SJSA1 (cell line): ENCODE measurements around the gene CNOT11. TPM values are rescaled to one million over a fixed set of nuclear protein-coding genes. Genes with fewer than 3 reads are reported as not detected.

ENCODE experiments used
- DNase-seq, 2 experiments: peaks; one replicate each; pipeline ENCODE4 v3.0.0-alpha.2; 2015 to 2020; ENCODE audit warnings: low spot score in 2 of 2, low read depth in 1 of 2
- H3K27ac ChIP-seq: fragments of 250-450 bp; sonication (Bioruptor Pico); 2 replicates; pipeline ENCODE4 v1.5.1; 2020; ENCODE audit warnings: mild to moderate bottlenecking, moderate library complexity
- H3K27me3 ChIP-seq: fragments of 250-450 bp; sonication (Bioruptor Pico); replicated peaks from 2 replicates; pipeline ENCODE4 v1.5.1; 2020; ENCODE audit warnings: mild to moderate bottlenecking, moderate library complexity
- H3K36me3 ChIP-seq: fragments of 250-450 bp; sonication (Bioruptor Pico); 2 replicates; pipeline ENCODE4 v1.5.1; 2020; ENCODE audit warnings: mild to moderate bottlenecking
- H3K4me1 ChIP-seq: fragments of 250-450 bp; sonication (Bioruptor Pico); replicated peaks from 2 replicates; pipeline ENCODE4 v1.6.1; 2021; ENCODE audit warnings: mild to moderate bottlenecking
- H3K4me3 ChIP-seq: fragments of 250-450 bp; sonication (Bioruptor Pico); 2 replicates; pipeline ENCODE4 v1.5.1; 2020; ENCODE audit warnings: mild to moderate bottlenecking
- H3K9me3 ChIP-seq: fragments of 250-450 bp; sonication (Bioruptor Pico); replicated peaks from 2 replicates; pipeline ENCODE4 v1.5.1; 2020; ENCODE audit warnings: mild to moderate bottlenecking
- total RNA-seq: library from RNA; depleted of rRNA; stranded (reverse); fragments of >200 nt; shearing (Covaris generic); gene quantifications from 2 replicates; pipeline ENCODE4 v1.2.3, GENCODE V29; 2014

CNOT11 gene
- total RNA-seq, 1 experiment from 2014 or later, result 59.8 TPM

- Histone ChIP-seq H3K27ac (0 out of 2 replicates have a peak overlapping the region, but pooled peaks have one; percentile 84), H3K27me3 (no peaks in the 10 kb centered on the region), H3K4me3 (peak overlapping the region; percentile 88), H3K4me1 (peaks cover 13% of the 10 kb centered on the region), H3K36me3 (peaks cover 27% of the 10 kb centered on the region), H3K9me3 (no peaks in the 10 kb centered on the region)
- peak in 1 of 2 experiments; percentile 15 for DNase-seq
Observed at GRCh38 chr2:101253703-101254450, 1.2 kb downstream of the CNOT11 start.

- no peaks in the 10 kb centered on the region for H3K27me3 ChIP-seq
- H3K4me1 ChIP-seq, result peaks cover 13% of the 10 kb centered on the region
- no peak overlapping the region for H3K27ac ChIP-seq
- no peak for DNase-seq
- H3K36me3 ChIP-seq, result peaks cover 33% of the 10 kb centered on the region
- H3K4me3 ChIP-seq, result no peak overlapping the region
- no peaks in the 10 kb centered on the region for H3K9me3 ChIP-seq
Observed at GRCh38 chr2:101255501-101255900, 2.8 kb downstream of the CNOT11 start.

GRCh38 chr2:101256316-101256715 lies 3.6 kb downstream of the CNOT11 start:
- H3K4me1 ChIP-seq, result peaks cover 13% of the 10 kb centered on the region
- peaks cover 33% of the 10 kb centered on the region for H3K36me3 ChIP-seq
- no peak for DNase-seq
- no peak overlapping the region for H3K27ac ChIP-seq
- no peaks in the 10 kb centered on the region for H3K27me3 ChIP-seq
- no peak overlapping the region for H3K4me3 ChIP-seq
- no peaks in the 10 kb centered on the region for H3K9me3 ChIP-seq

- Histone ChIP-seq H3K4me3 (no peak overlapping the region), H3K27ac (no peak overlapping the region), H3K9me3 (no peaks in the 10 kb centered on the region), H3K4me1 (peaks cover 6% of the 10 kb centered on the region), H3K27me3 (no peaks in the 10 kb centered on the region), H3K36me3 (peaks cover 42% of the 10 kb centered on the region)
- DNase-seq, result no peak
Observed at GRCh38 chr2:101258804-101259203, 6.1 kb downstream of the CNOT11 start.

GRCh38 chr2:101262142-101262541 lies 9.5 kb downstream of the CNOT11 start:
- DNase-seq, result no peak

GRCh38 chr2:101263377-101263800 lies 10.7 kb downstream of the CNOT11 start:
- Histone ChIP-seq H3K4me3 (no peak overlapping the region), H3K36me3 (peaks cover 65% of the 10 kb centered on the region), H3K9me3 (no peaks in the 10 kb centered on the region), H3K4me1 (no peaks in the 10 kb centered on the region), H3K27ac (no peak overlapping the region), H3K27me3 (no peaks in the 10 kb centered on the region)
- DNase-seq, result no peak

More at GRCh38 chr2:101262142-101262541, 9.5 kb downstream of the CNOT11 start:
- Histone ChIP-seq H3K27me3 (no peaks in the 10 kb centered on the region), H3K9me3 (no peaks in the 10 kb centered on the region), H3K27ac (no peak overlapping the region), H3K36me3 (peaks cover 62% of the 10 kb centered on the region), H3K4me3 (no peak overlapping the region), H3K4me1 (no peaks in the 10 kb centered on the region)

DNA sequence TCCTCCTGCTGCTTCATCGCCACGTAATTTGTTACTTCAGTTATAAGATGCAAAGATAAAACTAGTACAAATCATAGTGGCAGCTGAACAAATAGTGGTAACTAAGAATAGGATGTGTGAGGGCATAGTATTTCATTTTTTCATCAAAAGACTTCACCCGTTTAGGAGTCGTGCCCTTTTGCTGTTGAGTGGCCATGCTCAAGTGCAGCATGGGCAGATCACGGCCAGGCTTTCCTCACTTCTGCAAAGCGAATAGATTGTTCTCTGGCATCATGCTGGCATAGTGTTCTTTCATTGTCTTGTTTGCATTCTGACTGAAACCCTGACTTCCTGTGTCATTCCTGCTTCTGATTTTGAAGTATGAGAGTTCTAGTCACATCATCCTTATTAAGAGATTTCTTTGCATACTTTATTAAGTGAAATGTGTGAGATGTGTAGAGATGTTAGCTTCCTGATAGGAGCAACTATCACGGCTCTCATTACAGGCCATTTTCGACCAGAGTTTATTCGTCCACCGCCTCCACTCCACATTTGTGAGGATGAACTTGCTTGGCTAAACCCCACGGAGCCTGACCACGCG lies 11.8 kb downstream of the CNOT11 start:
- Histone ChIP-seq H3K9me3 (no peaks in the 10 kb centered on the region), H3K4me3 (no peak overlapping the region), H3K27me3 (no peaks in the 10 kb centered on the region), H3K36me3 (peaks cover 66% of the 10 kb centered on the region), H3K4me1 (no peaks in the 10 kb centered on the region), H3K27ac (no peak overlapping the region)
- no peak for DNase-seq

GRCh38 chr2:101265893-101266499 lies 13.3 kb downstream of the CNOT11 start:
- Histone ChIP-seq H3K4me1 (no peaks in the 10 kb centered on the region), H3K27me3 (no peaks in the 10 kb centered on the region), H3K9me3 (no peaks in the 10 kb centered on the region), H3K36me3 (peaks cover 81% of the 10 kb centered on the region), H3K27ac (no peak overlapping the region), H3K4me3 (no peak overlapping the region)
- DNase-seq, result no peak

DNA sequence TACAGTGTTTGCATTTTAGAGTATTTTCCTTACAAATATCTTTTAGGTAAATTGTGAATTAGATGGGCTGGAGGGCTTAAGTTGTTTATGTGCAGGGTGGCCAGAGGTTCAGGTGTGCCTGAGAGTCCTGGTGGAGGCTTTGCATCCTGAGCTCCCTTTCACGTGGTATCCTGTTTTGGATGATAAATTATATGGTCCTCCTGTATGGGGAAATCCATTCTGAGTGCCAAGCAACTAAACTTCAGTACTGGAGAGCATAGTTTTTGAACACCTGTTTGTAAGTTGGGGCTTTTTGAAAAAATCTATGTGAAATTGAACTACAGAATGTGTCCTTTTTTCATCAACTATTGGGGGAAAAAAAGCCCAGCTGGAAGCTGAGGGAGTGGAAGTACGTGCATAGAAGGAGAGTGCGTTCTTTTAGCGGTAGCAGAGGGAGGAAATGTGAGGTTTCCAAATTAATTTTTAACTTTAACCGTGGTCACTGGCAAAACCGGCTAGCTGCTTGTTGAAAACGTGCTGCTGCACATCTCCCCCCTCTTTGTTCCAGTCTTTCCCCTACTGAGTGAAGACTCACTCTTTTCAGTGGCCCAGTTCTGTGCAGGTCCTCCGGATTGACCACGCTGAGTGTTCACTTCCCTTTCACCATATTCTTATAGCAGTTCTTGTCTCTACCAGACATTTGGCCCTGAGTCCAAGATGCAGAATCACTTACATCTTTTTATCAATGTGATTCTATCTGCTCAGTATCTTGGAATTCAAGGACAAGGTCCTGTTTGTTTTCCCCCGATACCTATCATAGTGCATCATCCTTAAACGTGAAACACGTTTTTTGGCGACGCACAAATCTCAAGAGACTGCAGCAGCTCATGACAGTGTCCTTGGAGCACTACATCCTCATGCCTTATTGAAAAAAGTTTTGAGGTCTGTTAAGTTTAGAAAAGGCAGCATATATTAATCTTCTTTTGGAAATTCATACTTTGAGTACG lies 15.3 kb downstream of the CNOT11 start:
- no peak for DNase-seq
- Histone ChIP-seq H3K27ac (no peak overlapping the region), H3K4me3 (no peak overlapping the region), H3K9me3 (no peaks in the 10 kb centered on the region), H3K36me3 (peaks cover 78% of the 10 kb centered on the region), H3K27me3 (no peaks in the 10 kb centered on the region), H3K4me1 (no peaks in the 10 kb centered on the region)

DNA sequence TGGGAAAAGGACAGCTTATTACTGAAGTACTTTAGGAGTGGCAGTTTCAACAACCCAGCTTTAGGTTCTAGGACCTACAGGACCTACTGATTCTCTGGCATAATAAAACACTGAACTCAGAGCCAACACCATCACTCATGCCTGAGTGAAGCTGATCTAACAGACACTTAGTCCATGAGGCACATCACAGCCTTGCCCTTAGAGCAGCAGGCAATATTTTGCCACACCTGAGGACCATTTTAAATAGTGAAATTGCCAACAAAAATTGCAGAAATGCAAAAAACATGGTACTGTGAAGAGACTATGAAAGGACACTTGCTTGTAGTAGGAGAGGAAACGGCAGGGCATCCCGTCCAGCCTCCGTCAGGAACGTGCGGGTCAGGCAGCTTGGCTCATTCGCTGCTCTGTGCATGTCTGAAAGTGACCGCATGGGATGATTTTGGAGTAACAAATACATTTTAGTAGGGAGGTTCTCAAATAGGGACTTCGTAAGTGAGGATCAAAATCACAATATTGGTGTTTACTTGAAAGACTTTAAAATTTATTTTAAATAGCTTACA lies 18.1 kb downstream of the CNOT11 start:
- Histone ChIP-seq H3K36me3 (peaks cover 68% of the 10 kb centered on the region), H3K4me3 (no peak overlapping the region), H3K27ac (no peak overlapping the region), H3K4me1 (no peaks in the 10 kb centered on the region), H3K27me3 (no peaks in the 10 kb centered on the region), H3K9me3 (no peaks in the 10 kb centered on the region)
- no peak for DNase-seq

DNA sequence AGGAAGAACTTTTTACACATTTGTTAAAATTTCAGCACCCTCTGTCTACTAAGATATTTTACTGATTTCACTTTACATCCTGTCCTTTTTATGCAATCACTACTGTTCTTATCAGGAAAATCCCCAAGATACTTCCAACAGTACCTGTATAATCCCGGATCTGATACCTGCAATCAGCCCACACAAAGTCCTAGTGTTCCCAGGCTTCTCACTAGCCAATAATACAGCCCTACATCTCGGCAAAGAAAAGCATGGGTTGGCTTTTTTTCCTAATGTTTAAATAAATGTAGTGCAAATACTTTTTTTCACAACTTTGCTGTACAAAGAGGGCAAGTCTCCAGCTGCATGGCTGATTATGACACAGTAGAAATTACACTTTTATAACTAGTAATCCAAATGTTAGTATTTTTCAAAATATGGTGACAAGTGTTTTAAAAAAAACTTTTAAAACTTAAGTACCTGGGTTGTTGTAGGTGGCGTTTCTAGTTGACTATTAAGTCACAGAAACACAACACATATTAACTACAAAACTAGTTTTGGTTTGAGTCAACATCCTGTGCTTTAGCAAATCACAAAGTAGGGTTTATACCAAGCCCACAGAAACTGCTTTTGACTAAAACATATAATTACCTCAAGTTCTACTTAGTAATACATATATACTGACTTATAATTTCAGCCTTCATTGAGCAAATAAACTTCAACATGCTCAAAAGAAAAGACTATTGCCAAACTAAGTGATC lies 19.5 kb downstream of the CNOT11 start:
- Histone ChIP-seq H3K9me3 (no peaks in the 10 kb centered on the region), H3K27ac (no peak overlapping the region), H3K4me1 (no peaks in the 10 kb centered on the region), H3K27me3 (no peaks in the 10 kb centered on the region), H3K36me3 (peaks cover 62% of the 10 kb centered on the region), H3K4me3 (no peak overlapping the region)
- DNase-seq, result no peak

DNA sequence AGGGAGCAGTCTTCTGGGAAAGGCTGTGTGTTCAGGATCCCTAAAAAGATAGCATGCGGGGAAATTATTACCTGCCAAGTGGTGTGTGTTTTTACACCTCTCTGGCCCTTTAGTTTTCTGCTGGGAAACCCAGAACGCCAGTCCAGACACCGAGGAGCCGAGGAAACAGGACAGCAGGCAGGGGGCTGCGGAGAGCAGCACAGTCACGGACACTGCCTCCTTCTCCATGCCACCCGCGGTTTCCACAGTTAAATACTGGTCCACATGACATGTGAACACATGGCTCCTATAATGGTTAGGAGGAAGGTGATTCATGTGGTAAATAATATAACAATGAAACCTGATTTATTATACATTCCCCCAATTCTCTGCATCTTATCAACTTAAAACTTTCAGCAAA lies 20.4 kb downstream of the CNOT11 start:
- peaks cover 63% of the 10 kb centered on the region for H3K36me3 ChIP-seq
- H3K27me3 ChIP-seq, result no peaks in the 10 kb centered on the region
- H3K9me3 ChIP-seq, result no peaks in the 10 kb centered on the region
- H3K4me1 ChIP-seq, result no peaks in the 10 kb centered on the region
- H3K4me3 ChIP-seq, result no peak overlapping the region
- no peak overlapping the region for H3K27ac ChIP-seq
- no peak for DNase-seq

- Histone ChIP-seq H3K4me3 (no peak overlapping the region), H3K4me1 (no peaks in the 10 kb centered on the region), H3K9me3 (no peaks in the 10 kb centered on the region), H3K27me3 (no peaks in the 10 kb centered on the region), H3K27ac (no peak overlapping the region), H3K36me3 (peaks cover 58% of the 10 kb centered on the region)
- DNase-seq, result no peak
Observed at GRCh38 chr2:101274142-101274541, 21.5 kb downstream of the CNOT11 start.
